Measurements from ENCODE around the gene MACROD2.

The MACROD2 gene

DNA sequence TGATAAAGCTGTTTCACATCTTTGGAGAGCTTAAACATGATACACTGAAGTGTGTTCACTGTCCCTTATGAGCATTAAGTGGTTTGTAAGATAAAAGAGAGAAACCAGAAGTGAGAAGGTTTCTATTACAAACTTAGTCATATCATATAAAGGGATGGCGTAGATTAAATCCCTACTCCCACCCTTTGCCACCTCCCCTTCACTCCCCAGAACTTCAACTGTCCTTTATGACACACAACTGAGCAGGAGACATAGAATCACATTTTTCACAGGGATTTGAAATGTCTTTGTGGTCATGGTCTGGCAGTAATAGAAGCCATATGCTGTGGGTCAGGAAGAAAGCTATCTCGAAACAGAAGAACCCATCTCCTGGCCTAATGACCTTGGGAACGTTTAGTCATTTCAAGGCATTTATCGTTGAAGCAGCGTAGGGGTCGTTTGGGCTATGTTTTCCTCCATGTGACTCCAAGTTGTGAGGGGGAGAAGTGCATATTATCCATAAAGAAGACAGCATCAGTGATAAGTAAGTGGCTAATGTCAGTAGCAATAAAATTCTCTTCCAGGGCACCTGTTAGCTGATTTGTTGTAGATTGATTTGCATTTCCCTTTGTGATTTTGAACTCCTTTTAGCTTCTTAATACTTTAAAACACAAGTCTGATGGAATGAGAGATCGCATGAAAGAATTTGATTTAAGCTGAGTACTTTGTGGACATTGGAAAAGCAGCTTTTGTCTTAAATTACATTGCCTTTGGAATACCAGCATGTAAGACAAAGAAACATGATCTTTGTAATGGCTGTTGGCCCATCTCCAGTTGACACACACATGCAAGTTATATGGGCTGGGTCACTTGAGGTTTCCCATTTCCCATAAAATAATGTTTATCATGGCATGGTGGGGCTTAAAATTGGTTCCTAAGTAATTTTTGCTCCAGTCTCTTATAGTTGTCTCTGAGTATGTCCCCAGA is 843.6 kb downstream of the MACROD2 start:
- DNase-seq, result no peak

DNA sequence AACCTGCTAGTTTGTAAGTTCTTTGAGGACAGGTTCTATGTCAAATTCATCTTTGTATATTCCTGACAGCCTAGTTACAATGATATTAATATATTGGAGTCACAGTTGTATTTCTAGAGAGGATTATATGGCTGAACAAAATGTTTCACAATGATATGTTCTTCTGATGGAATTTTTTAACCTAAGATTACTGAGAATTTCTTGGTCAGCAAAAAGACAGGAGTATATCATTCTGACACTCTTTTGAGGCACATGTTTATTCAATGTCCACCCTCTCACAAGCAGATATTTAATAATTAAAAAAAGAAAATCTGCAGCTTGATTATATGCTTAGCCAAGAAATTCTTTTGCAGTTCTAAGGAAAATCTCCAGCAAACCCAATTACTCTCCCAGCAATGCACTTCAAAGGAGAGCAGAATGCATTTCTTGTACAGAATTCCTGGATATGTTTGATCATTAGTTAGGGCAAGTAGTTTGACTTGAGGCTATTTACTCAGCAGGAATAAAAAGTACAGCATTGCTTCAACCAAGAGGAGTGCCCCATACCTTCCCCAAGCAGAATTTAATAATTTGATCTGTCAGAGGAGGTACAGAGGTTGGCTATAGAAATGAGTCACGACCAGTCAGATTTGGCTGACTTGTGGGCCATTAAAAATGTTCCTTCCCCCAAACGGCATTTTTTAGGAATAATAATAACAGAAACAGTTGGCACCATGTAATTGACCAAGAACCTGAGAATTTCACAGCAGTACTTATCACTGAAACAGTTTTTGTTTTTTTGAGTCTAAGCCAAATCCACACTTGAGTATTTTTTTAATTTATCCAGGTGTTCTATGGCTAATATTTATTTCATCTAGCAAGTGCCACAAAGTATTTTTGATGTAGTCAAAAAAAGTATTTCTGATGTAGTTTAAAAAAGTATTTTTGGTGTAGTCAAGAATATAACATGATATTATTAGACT is 850.2 kb downstream of the MACROD2 start:
- DNase-seq, result no peak

DNA sequence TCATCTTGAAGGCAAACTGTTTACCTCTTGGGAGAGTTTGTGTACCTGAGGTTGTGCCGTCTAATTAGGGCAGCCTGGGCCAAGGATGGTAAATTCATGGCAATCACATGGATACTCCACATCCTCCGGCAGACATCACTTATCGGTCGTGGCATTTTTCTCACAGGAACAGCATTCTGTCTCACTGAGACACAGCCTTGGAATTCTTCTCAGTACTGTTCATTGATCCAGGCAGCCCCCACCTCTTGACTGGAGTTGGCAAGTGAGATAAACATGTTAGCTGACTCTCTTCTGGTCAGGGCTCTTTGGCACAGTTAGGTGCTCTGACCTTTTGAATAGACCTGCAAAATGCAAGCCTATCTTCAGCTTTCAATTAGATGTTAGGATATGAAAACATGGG is 853.5 kb downstream of the MACROD2 start:
- no peak for DNase-seq

DNA sequence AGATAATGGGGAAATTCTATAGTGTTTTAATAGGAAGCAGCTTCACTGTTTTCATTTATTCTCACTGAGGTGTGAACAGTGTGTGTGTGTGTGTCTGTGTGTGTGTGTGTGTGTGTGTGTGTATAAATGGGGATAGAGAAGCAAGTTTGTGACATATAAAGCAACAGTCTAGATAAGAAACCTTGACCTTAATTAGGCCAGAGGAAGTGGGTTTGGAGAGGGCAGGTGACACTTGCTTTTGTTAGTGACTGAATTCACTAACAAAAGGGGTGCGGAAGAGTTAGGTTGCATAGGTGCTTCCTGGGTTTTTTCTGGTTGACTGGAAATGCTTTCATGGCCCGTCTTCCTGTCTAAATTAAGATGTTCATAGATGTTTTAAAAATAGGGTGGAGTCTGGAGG is 857.8 kb downstream of the MACROD2 start:
- DNase-seq, result no peak

DNA sequence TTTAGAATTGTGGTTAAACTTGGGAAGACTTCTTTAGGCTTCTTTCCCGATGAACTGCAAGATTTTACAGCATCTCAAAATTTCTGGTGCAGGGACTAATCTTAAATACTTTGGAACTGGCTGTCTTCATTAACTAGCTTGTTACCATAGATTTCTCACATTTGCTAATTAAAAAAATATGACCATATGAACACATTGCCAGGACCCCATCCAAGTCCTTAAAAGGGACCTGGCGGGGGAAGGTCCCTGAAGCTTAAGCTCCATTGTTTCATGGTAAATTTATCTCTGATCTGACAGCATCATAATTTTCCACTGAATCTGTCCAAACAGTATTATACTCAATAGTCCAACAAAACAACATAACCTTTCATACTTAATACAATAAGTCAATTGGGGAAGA is 859.9 kb downstream of the MACROD2 start:
- no peak for DNase-seq

DNA sequence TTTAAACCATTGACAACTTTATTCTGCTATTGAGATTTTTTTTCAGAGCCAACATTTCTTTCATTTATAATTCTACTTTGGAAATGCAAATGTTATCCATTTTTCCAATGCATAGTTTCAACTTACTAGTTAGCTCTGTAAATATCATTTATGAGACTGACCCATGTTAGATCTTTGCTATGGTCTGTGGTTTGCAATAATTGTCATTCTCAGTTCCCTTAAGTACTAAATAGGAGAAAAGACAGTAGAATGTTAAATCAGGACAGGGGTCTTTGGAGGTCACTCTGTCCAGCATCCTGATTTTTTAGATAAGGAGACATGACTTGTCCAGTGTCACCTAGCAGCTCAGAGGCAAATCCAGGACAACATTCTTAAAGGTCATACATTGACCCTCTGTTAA is 864.3 kb downstream of the MACROD2 start:
- no peak for DNase-seq

DNA sequence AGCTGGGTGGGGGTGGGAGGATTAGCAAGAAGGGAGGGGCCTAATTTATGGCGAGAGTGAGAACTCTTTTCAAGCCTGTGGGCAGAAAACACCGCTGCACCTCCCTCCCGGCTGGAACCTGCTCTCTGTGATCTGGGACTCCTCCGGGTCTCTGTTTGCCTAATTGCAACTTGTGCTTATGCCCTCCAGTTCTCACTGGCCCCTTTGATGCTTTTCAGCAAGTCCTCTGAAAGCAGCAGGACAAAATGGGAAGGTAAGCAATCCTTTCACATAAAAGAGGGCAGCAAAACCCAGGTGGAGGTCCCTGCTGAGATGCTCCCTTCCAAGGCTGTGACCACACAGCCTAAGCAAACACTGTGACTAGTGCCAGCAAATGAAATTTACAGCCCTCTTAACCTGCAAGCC is 865.1 kb downstream of the MACROD2 start:
- no peak for DNase-seq

DNA sequence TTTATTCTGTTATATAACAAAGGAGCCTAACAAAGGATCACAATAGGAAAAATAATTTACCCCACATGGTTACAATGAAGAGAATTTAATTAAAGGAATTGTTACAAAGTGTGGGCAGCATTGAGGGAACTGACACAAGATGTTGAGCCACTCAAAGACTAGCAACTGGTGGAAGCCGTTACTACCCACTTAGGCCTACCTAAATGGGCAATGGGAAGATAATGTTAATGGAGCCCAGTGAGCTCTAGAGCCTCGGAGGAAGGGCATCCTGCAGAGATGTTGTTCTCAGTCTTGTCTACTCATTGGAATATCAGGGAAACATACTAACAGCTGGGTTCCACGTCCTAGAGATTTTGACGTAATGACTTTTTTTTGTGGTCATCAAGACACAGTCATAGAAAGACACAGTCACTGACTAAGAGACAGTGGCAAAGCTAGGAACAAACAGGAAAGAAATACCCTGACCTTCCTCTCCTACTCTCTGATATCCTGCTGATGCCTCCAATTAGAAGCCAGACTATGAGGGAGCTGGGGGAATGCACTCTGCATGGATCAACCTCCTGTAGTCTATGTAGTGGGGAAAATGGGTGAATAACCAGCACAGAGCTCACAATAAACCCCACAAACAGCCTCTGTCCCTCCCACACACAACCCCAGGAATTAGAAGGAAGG is 865.8 kb downstream of the MACROD2 start:
- DNase-seq, result no peak

DNA sequence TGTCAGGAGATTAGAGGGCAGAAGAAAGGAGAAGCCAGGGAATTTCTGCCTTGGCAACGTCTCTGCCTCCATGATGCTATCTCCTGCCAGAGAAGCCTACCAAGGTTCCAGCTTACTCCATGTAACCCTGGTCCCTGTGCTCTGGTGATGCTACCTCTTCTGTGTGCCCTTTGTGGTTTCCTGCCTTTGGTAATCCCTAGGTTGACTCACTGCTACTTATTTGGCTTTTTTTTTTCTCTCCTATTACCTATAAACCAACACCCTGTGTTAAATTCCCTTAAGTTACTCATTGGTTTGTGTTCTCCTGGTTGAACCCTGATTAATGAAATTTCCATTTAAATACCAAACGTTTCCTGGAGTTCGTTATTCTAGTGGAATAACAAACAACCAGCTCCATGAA is 869.9 kb downstream of the MACROD2 start:
- DNase-seq, result no peak

DNA sequence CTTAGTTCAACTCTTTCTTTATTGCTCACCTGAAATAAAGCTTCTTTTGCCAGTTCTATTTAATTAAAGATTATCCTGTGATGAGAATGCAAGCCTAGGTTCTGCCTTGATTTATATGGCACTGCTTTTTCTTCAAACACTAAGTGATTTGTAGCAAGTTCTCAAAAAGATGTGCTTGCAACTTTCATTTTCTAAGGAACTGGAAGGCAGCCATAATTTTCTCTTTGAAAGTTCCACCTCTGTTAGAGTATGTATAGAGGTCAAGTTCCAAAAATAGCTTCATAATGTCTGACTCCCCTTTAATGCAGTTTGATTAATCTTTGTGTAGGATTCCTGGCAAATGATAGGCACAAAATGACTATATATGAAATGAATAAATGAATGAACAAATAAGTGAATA is 870.4 kb downstream of the MACROD2 start:
- DNase-seq, result no peak

DNA sequence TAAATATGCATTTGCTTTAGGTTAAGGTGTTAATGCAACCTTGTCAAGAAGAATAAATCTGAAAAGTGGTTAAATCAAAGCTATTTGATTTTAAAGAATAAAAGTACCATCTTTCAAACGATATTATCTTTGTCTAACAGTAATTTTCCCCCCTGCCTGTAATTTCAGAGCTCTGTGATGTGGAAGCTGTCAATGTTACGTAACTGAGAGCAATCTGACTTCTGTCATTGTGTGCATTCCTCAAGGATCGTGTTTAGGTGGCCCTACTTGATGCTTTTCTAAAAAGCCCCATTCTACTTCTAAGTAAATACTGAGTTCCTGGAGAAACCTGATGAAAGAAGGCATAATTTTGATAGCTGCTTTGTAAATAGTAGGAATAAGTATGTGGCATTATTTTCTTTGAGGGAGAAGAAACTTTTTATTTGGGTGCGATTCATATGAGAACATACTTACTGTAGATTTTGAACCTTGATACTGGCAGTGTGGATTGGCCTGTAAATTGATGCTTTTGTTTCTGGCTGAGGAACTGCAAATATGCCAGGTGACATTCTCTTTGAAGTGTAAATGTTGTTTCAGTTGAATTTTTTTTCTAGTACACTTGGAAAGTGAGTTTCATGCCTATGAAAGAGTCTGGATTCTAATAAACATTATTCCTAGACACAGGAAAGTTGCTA is 871.7 kb downstream of the MACROD2 start:
- no peak for DNase-seq

DNA sequence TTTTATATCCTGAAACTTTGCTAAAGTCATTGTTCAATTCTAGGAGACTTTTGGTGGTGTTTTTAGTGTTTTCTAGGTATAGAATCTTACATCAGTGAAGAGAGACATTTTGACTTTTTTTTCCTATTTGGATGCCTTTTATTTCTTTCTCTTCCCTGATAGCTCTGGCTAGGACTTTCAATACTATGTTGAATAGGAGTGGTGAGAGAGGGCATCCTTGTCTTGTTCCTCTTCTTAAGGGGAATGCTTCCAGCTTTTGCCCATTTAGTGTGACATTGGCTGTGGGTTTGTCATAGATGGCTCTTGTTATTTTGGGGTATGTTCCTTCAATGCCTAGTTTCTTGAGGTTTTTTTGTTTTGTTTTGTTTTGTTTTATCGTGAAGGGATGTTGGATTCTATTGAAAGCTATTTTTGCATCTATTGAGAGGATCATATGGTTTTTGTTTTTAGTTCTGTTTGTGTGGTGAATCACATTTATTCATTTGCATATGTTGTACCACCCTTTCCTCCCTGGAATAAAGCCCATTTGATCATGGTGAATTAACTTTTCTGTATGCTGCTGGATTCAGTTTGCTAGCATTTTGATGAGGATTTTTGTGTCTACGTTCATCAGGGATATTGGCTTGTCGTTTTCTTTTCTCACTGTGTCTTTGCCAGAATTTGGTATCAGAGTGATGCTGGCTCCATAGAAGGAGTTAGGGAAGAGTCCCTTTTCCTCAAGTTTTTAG is 882.1 kb downstream of the MACROD2 start:
- no peak for DNase-seq

DNA sequence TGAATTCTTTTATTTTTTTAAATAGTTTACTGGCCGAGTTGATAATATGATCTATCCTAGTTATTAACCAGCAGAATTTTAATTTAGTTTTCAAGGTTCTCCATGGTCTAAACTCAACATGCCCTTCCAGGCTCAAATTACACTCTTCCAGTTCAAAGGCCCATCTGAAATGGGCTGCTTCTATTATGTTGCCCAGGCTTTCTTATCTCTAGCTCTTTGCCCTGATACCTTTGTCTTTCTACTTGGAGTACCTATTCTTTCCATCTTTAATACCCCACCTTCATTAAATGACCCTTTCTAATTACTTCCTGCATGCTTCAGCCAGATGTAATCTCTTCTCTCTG is 883.3 kb downstream of the MACROD2 start:
- DNase-seq, result no peak

DNA sequence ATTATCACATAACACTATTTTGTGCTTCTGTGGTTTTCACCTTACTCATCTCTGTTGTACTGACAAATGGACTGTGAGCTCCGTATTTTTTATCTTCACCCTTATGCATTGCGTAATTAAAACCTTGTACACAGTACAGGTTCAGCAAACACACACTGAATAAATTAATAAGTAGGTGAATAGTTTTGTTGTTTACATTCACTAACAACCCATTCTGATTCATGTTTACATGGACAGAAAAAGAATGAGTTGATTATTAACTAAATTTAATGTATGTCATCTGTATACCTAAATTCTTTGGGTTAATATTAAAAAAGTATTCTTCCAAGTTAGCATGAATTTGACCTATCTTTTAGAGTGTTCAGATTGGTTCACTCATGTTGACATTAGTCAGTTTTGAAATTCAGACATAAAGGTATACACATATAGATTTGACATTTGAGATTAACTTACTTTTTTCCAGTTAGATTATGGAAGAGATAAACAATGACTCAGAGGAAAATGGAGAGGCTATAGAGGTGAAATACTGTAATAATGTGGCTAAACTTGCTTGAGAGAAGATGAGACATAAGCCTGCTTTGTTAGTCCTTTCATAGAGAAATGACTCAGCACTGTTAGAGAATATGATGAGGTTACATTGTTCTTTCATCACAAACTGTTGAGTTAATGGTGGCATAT is 883.8 kb downstream of the MACROD2 start:
- DNase-seq, result no peak

DNA sequence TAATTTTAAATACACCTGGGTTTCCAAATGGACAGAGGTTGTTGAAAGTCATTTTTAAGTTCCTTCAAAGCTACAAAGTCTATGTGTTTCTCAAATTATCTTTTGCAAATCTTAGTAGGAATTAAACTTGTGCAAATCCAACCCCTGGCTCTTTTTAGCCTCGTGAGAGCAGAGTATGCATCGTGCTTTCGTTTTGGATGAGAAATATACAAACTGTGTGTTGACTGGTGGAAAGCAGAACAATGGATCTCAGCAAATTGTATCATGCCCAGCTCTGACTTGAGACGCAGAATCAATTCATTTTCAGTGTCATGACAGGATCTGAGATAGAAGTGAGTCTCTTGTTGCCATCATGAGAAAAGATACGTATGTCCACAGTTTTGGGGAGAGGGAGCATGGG is 884.5 kb downstream of the MACROD2 start:
- no peak for DNase-seq

DNA sequence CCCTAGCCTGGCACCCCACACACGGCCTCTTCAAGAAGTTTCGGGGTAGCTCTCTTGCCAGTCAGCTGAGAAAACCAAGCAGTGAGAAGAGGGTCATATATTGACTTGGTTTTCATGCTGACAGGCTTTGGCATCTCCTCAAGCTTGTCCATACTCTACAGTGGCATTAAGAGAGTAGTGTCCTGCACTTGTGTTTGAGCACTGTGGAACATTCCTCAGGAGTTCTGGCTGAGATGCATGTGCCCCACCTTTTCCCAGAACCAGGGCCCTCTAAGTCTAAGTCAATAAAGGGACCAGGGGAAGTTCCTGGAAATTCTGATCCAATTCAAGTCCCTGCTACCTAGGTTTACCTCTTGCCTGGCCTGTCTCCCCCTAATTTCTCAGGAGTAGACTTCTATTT is 886.2 kb downstream of the MACROD2 start:
- no peak for DNase-seq

DNA sequence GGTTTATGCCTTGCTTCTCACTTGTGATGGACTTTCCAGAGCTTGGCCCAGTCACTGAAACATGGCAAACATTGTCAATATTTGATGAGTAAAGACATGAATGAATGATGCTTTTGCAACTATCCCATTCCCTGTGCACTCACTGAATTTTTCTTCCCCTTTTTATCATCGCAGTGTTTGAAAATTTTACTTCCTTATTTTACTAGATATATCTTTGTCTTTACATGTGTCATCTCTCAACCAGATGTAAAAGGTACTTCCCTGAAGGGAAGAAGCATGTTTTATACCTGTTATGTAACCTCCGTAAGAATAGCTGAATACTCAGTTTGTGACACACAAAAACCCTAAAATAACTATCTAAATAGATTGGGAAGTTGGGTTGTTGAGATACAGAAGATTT is 886.8 kb downstream of the MACROD2 start:
- no peak for DNase-seq

DNA sequence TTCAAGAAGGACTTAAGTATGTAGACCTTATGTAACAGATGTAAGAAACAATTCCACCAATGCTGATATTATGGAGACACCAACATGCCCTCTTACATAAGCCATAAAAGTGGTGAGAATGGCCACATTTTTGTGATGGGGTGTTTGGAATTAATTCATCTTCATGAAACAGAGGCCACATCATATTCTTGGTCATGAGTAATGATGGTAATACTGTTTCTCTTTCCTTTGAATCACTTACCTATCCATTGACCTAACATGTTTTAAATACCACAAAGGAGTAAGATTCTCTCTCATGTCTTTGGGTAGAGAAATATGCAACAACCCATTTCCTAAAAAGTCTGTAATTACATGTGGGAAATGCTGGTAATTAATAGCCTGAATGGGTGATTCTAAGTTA is 887.5 kb downstream of the MACROD2 start:
- no peak for DNase-seq

DNA sequence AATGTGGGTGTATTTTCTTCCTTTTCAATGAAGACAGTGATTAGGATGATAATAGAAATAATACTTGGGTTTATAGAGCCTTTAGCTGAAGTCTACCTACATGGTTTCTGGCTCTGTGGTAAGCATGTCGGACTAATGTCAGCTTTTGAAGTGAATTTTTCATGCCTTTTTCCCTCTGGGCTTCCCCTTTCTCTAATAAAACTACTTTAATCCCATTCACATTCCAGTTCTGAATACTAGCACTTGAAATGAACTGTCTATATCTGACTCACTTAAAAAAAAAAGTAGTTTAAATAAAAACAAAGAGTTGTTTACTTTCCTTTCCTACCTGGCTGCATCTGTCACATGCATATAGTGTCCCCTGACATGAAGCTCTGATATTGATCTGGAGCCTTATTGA is 888.0 kb downstream of the MACROD2 start:
- DNase-seq, result no peak

DNA sequence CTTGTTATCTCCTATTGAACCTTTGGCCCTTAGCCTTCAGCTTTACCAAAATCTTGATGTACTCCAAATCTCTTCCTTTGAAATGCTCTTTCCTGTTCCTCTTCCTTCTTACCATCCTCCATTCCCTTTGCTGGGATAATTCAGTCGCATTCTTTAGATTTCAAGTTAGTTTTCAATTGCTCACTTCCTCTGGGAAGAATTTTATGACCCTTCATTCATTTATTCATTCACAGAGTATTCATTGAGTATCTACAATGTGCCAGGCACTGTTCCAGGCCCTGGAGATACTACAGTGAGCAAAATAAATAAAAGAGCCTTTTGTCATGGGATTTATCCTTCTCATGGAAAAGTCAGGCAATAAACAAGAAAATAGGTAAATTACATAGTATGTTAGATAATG is 890.3 kb downstream of the MACROD2 start:
- no peak for DNase-seq

DNA sequence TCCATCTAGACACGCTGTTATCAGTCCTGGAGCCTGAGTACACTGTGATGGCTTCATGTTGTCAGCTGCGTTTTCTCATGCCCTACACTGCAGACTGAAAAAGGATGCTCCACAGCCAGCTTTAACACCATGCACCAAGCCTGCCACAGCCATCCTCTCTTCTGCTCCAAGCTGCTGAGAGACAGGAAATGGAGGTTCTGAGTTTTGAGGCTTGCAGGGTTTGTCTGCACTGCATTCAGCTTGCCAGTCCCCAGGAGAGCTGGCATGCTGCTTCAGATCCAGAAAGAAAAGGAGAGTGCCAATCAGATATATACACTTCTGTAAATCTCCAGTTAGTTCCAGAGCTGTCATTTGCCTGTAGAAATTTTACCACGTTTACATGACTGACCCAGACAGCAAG is 892.8 kb downstream of the MACROD2 start:
- DNase-seq, result no peak

Measured in midbrain (tissue), 1 donor.